ENCODE data around the gene DSCAM. TPM values are rescaled to one million over a fixed set of nuclear protein-coding genes. Genes with fewer than 3 reads are reported as not detected.

Gene DSCAM
- total RNA-seq, 4 donors from 2014 or later: under 0.01 to 0.44 TPM; not detected in 2

- 53 to 75% methylated on average over 1 of the region's 1 CpG for WGBS, 2 donors
- H3K27me3 ChIP-seq: no peaks in the 10 kb centered on the region
- H3K27ac ChIP-seq: no peak overlapping the region
- TF ChIP-seq POLR2A (IDR thresholded peaks at IDR 0.05): no peak
- no peak for TF ChIP-seq CTCF (IDR thresholded peaks at IDR 0.05)
- TF ChIP-seq EP300 (IDR thresholded peaks at IDR 0.05): no peak
- H3K4me1 ChIP-seq: no peaks in the 10 kb centered on the region
- H3K4me3 ChIP-seq: no peak overlapping the region
- no peaks in the 10 kb centered on the region for H3K9me3 ChIP-seq
- H3K36me3 ChIP-seq: no peaks in the 10 kb centered on the region
- DNase-seq (ENCODE audit: low spot score in 2 of 2): no peak
Measured at GRCh38 chr21:40556442-40556968, 290.5 kb downstream of the DSCAM start.

- no peak for TF ChIP-seq POLR2A (IDR thresholded peaks at IDR 0.05)
- TF ChIP-seq CTCF (IDR thresholded peaks at IDR 0.05): no peak
- TF ChIP-seq EP300 (IDR thresholded peaks at IDR 0.05): no peak
- Histone ChIP-seq H3K27me3 (no peaks in the 10 kb centered on the region), H3K27ac (no peak overlapping the region), H3K36me3 (no peaks in the 10 kb centered on the region), H3K4me3 (no peak overlapping the region), H3K9me3 (no peaks in the 10 kb centered on the region), H3K4me1 (no peaks in the 10 kb centered on the region)
- 46 to 54% methylated on average over 2 of the region's 2 CpGs for WGBS, 2 donors
- no peak for DNase-seq (ENCODE audit: low spot score in 2 of 2)
Measured at GRCh38 chr21:40555021-40555528, 291.9 kb downstream of the DSCAM start.

GRCh38 chr21:40553781-40554180 lies 293.2 kb downstream of the DSCAM start:
- H3K4me1 ChIP-seq: no peaks in the 10 kb centered on the region
- no peaks in the 10 kb centered on the region for H3K36me3 ChIP-seq
- no peaks in the 10 kb centered on the region for H3K27me3 ChIP-seq
- TF ChIP-seq CTCF (IDR thresholded peaks at IDR 0.05) (no peak), POLR2A (IDR thresholded peaks at IDR 0.05) (no peak), EP300 (IDR thresholded peaks at IDR 0.05) (no peak)
- 83 to 90% methylated on average over 3 of the region's 3 CpGs for WGBS, 2 donors
- H3K9me3 ChIP-seq: no peaks in the 10 kb centered on the region
- H3K27ac ChIP-seq: no peak overlapping the region
- DNase-seq (ENCODE audit: low spot score in 2 of 2): no peak
- H3K4me3 ChIP-seq: no peak overlapping the region

- Histone ChIP-seq H3K4me1 (no peaks in the 10 kb centered on the region), H3K27ac (no peak overlapping the region), H3K4me3 (no peak overlapping the region), H3K36me3 (no peaks in the 10 kb centered on the region), H3K9me3 (peaks cover 0 to 20% (median 0%) of the 10 kb centered on the region in 4 donors), H3K27me3 (no peaks in the 10 kb centered on the region)
- DNase-seq (ENCODE audit: low spot score in 2 of 2): no peak
- WGBS, 2 donors: 60 to 69% methylated on average over 18 of the region's 18 CpGs
- TF ChIP-seq CTCF (IDR thresholded peaks at IDR 0.05): no peak
- TF ChIP-seq EP300 (IDR thresholded peaks at IDR 0.05): no peak
- TF ChIP-seq POLR2A (IDR thresholded peaks at IDR 0.05): no peak
Measured at GRCh38 chr21:40547906-40548513, 298.9 kb downstream of the DSCAM start.

- WGBS, 2 donors: 81 to 89% methylated on average over 2 of the region's 2 CpGs
- H3K4me1 ChIP-seq: no peaks in the 10 kb centered on the region
- no peak overlapping the region for H3K27ac ChIP-seq
- no peaks in the 10 kb centered on the region for H3K27me3 ChIP-seq
- peaks cover 0 to 20% (median 0%) of the 10 kb centered on the region in 4 donors for H3K9me3 ChIP-seq
- no peak for TF ChIP-seq EP300 (IDR thresholded peaks at IDR 0.05)
- no peak for TF ChIP-seq CTCF (IDR thresholded peaks at IDR 0.05)
- no peak for TF ChIP-seq POLR2A (IDR thresholded peaks at IDR 0.05)
- no peak overlapping the region for H3K4me3 ChIP-seq
- DNase-seq (ENCODE audit: low spot score in 2 of 2): peak in 1 of 2 donors; percentile 18
- H3K36me3 ChIP-seq: no peaks in the 10 kb centered on the region
Measured at GRCh38 chr21:40546647-40547046, 300.3 kb downstream of the DSCAM start.
